Activated CD8-positive, alpha-beta memory T cell treated with anti-CD3 and anti-CD28 coated beads, Interleukin-2, amount 50 U/mL, for 4 hours (primary cell): ENCODE results near the gene SPPL2B.

Experiments used
- DNase-seq: peaks from one replicate; pipeline ENCODE4 v3.0.0-alpha.2; 2020

The SPPL2B gene

DNA sequence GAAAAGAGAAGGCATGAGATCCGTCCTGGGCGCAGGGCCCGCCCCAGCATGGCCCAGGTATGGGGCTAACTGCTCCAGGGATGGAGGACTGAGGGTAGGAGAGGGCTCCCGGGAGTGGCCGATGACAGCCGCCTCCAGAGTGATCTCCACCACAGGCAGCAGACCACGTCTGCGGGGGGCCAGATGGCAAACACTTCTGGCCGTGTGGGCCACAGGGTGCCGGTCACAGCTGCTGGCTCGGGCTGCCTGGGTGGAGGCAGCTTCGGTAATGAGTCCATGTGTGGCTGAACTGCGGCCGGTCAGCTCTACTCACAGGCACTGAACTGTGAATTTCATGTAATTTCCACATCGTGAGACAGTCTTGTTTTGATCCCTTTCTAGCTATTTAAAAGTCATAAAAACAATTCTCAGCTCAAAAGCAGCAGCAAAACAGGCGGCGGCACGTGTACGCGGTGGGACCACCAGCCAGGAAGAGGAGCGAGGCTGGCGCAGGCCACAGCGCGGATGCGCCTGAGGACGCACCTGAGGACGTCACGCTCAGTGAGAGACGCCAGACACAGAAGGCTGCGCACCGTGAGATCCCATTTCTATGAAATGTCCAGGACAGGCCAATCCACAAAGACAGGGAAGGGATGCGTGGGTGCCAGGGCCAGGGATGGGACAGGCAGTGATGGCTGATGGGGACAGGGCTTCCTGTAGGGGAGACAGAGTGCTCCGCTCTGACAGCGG lies 4.1 kb upstream of the SPPL2B start:
- no peak for DNase-seq

GRCh38 chr19:2325281-2326046 lies 3.0 kb upstream of the SPPL2B start:
- DNase-seq, result no peak

- DNase-seq, result no peak
These were observed 1.7 kb upstream of the SPPL2B start for GRCh38 chr19:2326699-2327360.

GRCh38 chr19:2327773-2328400 lies 597 bp upstream of the SPPL2B start:
- peak; percentile 58 for DNase-seq

GRCh38 chr19:2329149-2329478 lies 630 bp downstream of the SPPL2B start:
- DNase-seq, result no peak

DNA sequence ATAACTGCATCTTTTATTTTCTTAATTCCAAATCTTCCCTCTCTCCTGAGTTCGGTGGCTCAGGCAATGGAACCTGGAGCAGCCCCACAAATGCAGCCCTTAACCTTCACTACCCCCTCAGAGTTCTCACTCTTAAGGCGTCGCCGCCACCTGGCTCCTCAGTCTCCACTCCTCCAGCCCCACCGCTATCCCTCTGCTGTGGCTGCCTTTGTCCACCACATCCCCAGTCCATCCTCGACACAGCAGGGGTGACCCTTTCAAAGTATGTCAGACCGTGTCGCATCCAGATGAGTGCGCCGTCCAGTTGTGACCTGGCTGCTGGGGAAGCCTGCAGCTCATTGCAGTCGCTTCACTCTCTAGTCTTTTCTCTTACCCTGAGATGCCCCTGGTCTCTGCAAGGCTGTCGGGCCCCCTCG lies 1.0 kb downstream of the SPPL2B start:
- DNase-seq, result no peak

DNA sequence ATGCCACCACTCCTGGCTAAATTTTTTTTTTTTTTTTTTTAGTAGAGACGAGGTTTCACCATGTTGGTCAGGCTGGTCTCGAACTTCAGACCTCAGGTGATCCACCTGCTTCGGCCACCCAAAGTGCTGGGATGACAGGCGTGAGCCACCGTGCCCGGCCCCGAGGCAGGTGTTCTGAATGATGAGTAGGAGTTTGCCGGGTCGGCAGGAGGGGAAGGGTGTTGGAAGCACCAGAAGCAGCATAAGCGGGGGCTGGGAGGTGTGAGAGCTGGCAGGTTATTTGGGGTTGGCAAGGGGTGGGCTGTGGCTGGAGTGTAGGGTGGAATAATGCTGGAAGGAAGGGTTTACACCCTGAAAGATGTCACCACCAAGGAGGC lies 1.8 kb downstream of the SPPL2B start:
- no peak for DNase-seq

GRCh38 chr19:2330632-2331284 lies 2.3 kb downstream of the SPPL2B start:
- no peak for DNase-seq

- DNase-seq, result no peak
These were observed 3.2 kb downstream of the SPPL2B start for GRCh38 chr19:2331601-2332246.

GRCh38 chr19:2332341-2333026 lies 4.0 kb downstream of the SPPL2B start:
- DNase-seq, result peak; percentile 33

- no peak for DNase-seq
These were observed 4.7 kb downstream of the SPPL2B start for GRCh38 chr19:2333027-2333806.

- DNase-seq, result no peak
These were observed 5.3 kb downstream of the SPPL2B start for GRCh38 chr19:2333807-2334211.

- no peak for DNase-seq
These were observed 5.9 kb downstream of the SPPL2B start for GRCh38 chr19:2334426-2334825.

DNA sequence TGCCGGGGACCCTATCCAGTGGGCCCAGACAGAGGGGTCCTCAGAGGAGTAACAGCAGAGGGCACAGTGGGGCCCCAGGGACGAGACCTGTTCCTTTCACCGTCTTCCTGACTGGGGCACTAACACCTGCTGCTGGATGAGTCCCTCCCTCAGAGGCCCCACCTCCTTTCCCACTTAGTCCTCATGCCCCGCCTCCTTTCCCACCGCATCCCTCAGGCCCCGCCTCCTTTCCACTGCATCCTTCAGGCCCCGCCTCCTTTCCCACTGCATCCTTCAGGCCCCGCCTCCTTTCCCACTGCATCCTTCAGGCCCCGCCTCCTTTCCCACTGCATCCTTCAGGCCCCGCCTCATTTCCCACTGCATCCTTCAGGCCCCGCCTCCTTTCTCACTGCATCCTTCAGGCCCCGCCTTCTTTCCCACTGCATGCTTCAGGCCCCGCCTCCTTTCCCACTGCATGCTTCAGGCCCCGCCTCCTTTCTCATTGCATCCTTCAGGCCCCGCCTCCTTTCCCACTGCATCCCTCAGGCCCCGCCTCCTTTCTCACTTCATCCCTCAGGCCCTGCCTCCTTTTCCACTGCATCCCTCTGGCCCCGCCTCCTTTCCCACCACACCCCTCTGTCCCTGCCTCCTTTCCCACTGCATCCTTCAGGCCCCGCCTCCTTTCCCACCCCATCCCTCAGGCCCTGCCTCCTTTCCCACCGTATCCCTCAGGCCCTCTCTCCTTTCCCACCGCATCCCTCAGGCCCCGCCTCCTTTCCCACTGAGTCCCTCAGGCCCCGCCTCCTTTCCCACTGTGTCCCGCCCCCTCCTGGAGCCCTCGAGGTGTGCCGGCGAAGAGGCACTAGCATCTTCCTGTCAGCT lies 6.7 kb downstream of the SPPL2B start:
- DNase-seq, result no peak

- no peak for DNase-seq
These were observed 7.4 kb downstream of the SPPL2B start for GRCh38 chr19:2335848-2336247.

GRCh38 chr19:2336528-2337328 lies 8.2 kb downstream of the SPPL2B start:
- DNase-seq, result no peak

GRCh38 chr19:2337329-2337707 lies 8.8 kb downstream of the SPPL2B start:
- DNase-seq, result no peak

- DNase-seq, result no peak
These were observed 9.7 kb downstream of the SPPL2B start for GRCh38 chr19:2338055-2338615.
